GM21528 (cell line): ENCODE data around the gene ANKDD1A.

Source experiments
- ATAC-seq: cut with Tn5 transposase; IDR thresholded peaks from one replicate; pipeline ENCODE4 v1.9.1; 2021; ENCODE audit warnings: mild to moderate bottlenecking, moderate library complexity; ENCODE audit not compliant: unreplicated experiment, low FRiP score

ANKDD1A gene

GRCh38 chr15:64895285-64896065 is 16.2 kb upstream of the ANKDD1A start:
- ATAC-seq: no peak

- ATAC-seq: no peak
These were observed 15.2 kb upstream of the ANKDD1A start for GRCh38 chr15:64896371-64897069.

DNA sequence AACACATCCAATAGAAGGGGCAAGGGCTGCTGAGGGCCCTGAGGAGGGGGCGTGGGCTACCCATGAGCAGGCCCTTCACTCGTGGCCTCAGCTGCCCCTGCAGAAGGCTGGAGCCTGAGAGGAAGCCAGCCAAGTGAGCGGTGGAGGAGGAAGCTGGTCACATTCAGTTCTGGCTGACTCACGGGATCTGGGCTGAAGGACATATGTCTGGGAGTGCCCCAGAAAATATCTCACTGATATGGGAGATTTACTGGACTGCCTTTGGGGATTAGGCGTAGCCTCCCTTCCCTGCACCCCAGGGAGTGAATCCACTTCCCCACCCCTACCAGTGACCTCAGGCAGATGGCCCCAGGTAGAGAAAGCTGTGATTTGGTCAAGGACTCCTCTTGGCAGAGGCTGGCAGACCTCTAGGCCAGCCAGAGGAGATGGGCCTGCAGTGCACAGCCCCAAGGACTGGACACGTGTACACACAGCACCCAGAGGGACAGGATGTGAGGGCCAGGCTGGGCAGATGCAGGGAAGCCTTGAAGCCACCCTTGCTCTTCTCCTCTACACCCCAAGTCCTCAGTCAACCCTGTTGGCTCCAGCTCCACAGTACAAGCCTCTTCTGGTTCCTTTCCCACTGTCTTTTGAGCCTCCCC is 14.2 kb upstream of the ANKDD1A start:
- no peak for ATAC-seq

GRCh38 chr15:64898406-64898805 is 13.3 kb upstream of the ANKDD1A start:
- no peak for ATAC-seq

- ATAC-seq: no peak
These were observed 10.6 kb upstream of the ANKDD1A start for GRCh38 chr15:64901141-64901540.

- ATAC-seq: no peak
These were observed 9.8 kb upstream of the ANKDD1A start for GRCh38 chr15:64901914-64902313.

DNA sequence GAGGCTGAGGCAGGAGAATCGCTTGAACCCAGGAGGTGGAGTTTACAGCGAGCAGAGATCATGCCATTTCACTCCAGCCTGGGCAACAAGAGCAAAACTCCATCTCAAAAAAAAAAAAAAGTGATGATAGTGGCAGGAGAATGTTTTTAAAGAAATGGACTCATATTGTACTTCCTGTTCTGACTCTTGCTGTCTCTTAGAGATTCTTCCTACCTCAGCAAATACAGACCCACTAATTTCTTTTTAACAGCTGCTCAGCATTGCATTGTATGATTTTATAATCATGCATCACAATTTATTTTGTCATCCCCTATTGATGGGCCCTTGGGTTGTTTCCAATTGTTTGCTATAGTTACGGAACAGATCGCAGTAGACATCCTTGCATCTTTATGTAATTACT is 8.8 kb upstream of the ANKDD1A start:
- no peak for ATAC-seq

DNA sequence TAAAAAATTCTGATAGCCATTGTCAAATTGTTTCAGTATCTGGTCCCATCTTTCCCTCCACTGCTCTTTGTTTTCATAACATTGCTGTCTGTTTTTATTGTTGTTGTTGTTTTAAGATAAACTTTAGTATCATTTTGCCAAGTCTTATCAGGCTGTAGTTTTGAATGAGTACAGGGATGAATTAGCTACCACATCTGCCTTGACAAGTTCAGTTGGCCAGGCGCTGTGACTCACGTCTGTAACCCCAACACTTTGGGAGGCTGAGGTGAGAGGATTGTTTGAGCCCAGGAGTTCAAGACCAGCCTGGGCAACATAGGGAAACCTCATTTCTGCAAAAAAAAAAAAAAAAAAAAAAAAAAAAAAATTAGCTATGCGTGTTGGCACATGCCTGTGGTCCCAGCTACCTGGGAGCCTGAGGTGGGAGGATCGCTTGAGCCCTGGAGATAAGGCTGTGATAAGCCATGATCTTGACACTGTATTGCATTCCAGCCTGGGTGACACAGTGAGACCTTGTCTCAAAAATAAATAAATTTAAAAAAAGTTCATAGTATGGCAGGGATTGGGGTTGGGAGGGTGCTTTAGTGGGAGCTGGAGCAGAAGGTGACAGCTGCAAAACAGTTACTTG is 8.3 kb upstream of the ANKDD1A start:
- no peak for ATAC-seq

- ATAC-seq: no peak
These were observed 7.5 kb upstream of the ANKDD1A start for GRCh38 chr15:64904189-64904588.

DNA sequence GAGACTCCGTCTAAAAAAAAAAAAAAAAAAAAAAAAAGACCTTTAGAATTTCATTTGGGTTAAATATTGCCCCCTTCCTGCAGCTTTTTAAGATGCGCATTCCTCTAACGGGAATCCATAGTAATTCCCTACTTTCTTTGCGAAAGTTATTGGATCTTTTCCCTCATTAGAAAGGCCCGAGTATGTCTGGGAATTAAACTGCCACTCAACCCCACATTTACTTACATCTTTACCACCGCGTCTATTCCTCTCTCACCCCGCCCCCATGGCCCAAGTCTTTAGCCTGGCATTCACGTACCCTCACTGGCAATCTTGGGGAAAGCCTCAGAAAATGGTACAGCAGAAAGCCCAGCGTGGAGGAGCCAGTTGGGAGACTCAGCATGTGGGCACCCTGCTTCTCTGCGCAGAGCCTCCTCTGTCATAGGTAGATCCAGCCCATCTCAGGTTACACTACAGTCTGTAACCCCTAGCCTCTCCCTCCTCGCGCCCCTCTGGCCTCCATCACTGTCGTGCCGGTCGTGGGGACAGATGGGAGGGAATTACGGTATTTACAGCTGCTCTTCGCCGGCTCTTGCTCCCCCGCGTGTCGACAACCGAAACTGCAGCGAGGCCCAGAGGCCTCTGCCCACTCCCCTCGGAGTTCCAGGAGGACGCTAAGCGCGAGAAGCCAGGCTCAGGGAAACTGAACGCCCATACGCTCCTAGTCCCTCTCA is 6.4 kb upstream of the ANKDD1A start:
- no peak for ATAC-seq

DNA sequence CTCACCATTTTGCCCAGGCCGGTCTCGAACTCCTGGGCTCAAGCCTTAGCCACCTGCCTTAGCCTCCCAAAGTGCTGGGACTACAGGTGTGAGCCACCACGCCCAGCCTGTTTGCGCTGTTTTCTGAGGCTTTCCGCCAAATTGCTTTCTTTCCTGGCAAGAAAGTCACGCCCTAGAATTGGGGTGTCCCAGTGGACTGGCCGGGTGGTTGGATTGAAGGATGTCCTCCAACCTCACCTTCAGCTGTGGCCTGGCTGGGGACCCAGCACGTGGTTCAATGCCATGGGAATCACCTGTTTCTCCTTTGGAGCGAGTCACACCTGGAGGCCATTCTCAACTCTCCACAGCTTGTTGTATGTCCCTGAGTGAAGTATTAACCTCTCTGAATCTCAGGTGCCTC is 5.8 kb upstream of the ANKDD1A start:
- no peak for ATAC-seq

DNA sequence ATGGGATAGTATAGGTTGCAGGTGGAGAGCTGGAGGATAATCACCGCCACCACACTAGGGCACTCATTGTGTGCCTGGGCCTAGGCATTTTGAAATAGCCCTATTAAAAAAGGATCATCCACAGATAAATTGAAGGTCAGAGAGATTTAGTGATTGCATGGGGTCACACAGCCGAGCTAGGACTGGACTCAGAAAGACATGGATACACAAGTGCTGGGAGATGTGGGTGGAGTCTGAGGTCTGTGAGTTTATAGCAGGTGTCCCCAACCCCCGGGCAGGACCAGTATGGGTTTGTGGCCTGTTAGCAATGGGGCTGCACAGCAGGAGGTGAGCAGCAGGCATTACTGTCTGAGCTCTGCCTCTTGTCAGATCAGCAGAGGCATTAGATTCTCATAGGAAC is 5.3 kb upstream of the ANKDD1A start:
- ATAC-seq: no peak

GRCh38 chr15:64907991-64908390 is 3.7 kb upstream of the ANKDD1A start:
- ATAC-seq: no peak

DNA sequence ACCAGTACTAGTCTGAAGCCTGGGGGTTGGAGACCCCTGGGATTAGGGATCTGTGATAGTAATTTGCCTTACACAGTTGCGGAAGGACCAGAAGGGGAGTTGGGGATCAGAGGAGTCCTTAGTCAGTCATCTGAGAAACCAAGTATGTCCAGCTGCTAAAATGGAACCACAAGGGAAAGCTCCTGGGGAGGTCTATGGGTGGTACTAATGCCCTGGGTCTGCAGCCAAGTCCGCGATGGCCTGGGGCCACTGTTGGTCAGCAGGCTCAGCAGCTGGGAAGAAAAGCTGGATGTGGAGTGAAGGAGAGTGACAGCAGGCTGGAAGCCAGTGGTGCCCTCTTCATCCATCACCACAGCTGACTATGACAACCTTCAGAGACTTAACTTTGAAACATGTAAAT is 2.2 kb upstream of the ANKDD1A start:
- ATAC-seq: no peak

DNA sequence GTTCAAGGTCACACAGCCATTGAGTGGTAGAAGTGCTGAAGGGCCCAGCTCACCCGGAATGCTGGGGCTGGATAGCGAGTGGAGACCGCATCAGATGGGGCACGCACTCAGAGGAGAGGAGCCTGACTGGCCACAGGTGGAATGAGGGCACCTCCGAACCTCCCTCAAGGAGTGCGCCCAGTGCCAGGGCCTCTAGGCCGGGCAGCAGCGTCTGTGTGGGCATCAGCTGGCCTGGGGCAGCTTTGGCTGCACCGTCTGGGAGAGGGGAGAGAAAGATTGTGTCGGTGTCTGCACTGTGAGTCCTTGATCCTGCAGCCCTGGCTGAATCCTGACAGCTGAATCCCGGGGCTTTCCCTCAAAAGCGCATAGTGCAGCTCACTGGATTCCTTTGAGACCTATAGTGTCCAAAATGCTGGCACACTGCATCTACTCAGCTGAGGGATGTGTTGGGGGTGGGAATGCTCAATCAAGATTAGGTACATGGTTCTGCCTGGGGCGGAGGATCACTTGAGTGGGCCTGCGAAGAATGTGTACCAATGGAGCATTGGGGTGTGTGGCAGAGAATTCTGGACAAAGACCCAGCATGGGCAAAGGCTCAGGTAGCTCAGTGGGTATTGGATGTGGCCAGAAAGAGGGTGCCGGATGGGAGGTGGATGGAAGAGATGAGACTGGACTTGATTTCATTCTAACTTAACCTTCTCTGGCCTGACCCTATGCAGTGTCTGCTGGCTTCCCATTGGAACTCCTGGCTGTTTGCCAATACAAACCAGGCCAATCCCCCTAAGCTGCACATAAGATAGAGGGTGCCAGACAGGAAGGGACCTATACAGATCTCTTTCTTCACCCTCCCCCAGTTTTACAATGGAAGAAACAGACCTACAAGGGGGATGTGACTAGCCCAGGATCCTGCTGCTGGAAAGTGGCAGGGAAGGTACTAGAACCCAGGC is 950 bp downstream of the ANKDD1A start:
- no peak for ATAC-seq

- no peak for ATAC-seq
These were observed 4.0 kb downstream of the ANKDD1A start for GRCh38 chr15:64915518-64916227.

DNA sequence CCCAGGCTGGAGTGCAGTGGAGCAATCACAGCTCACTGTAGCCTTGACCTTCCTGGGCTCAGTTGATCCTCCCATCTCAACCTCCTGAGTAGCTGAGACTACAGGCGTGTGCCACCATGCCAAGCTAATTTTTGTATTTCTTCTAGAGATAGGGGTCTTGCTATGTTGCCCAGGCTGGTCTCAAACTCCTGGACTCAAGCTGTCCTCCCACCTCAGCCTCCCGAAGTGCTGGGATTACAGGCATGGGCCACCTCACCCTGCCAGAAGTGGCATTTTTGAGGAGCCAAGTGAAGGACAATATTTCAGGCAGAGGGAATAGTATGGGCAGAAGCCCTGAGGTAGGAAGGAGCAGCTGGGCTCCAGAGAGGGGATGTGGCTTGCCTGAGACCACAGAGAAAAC is 4.7 kb downstream of the ANKDD1A start:
- ATAC-seq: no peak

DNA sequence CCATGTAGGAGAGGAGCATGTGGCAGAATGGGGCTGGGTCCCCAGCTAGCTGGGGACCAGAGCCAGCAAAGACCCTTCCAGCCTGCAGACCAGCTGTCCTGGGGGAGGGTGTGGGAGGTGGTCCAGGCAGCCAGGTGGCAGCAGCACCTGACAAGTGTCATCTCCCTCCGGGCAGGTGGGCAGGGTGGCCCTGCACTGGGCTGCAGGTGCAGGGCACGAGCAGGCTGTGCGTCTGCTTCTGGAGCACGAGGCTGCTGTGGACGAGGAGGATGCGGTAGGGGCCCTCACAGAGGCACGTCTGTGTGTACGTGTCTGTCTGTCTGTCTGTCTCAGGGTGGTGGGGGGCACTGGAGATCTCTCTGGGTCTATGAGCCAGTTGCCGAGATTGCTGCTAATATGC is 5.5 kb downstream of the ANKDD1A start:
- no peak for ATAC-seq

DNA sequence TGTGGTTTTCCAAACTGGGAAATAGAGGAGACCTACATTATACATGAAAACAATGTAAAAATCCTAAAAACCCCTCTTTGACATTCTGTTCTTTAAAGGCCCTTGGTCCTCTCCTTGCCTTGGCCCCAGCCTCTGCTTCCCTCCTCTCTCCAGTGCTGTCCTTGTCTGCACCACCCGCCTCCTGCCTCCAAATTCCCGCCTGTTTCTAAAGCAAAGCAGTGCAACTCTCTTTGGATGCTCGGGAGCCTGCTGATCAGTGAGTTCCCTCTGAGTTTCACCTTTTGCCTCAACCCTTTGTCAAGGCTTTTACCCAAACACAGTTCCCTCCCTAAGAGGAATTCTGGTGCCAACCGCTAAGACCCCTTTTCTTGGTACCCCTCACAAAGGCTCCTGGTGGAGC is 8.0 kb downstream of the ANKDD1A start:
- ATAC-seq: no peak
